Measurements from ENCODE around the gene CXCL16. TPM values are rescaled to one million over a fixed set of nuclear protein-coding genes. Genes with fewer than 3 reads are reported as not detected.

CXCL16 gene, protein sequence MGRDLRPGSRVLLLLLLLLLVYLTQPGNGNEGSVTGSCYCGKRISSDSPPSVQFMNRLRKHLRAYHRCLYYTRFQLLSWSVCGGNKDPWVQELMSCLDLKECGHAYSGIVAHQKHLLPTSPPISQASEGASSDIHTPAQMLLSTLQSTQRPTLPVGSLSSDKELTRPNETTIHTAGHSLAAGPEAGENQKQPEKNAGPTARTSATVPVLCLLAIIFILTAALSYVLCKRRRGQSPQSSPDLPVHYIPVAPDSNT
- total RNA-seq (100 to 1,000 TPM; 122 to 147 TPM), polyA plus RNA-seq (ENCODE audit: insufficient read length in 6 of 6) (10 to 100 TPM; 14.2 to 20.8 (median 15.2) TPM)
- long read RNA-seq, donor 1, transcript CXCL16-201 (6 exons, 2,222 nt), result major isoform, 7 of 9 reads
- long read RNA-seq, donor 1, partial matches to known transcripts, result 0 of 9 reads
- long read RNA-seq, donor 1, other reads (novel, unspliced or antisense), result 0 of 9 reads
- long read RNA-seq, donor 2, transcript CXCL16-201 (6 exons, 2,222 nt), result major isoform, 5 of 5 reads
- long read RNA-seq, donor 2, partial matches to known transcripts, result 0 of 5 reads
- long read RNA-seq, donor 2, other reads (novel, unspliced or antisense), result 0 of 5 reads
- long read RNA-seq, donor 3, transcript CXCL16-201 (6 exons, 2,222 nt), result major isoform, 5 of 5 reads
- long read RNA-seq, donor 3, partial matches to known transcripts, result 0 of 5 reads
- long read RNA-seq, donor 3, other reads (novel, unspliced or antisense), result 0 of 5 reads
- long read RNA-seq, donor 4, transcript CXCL16-201 (6 exons, 2,222 nt), result major isoform, 68 of 125 reads
- long read RNA-seq, donor 4, transcript CXCL16-203 (5 exons, 1,668 nt), result minor isoform, 39 of 125 reads
- long read RNA-seq, donor 4, partial matches to known transcripts, result 13 of 125 reads
- long read RNA-seq, donor 4, other reads (novel, unspliced or antisense), result 4 of 125 reads
- long read RNA-seq, donor 5, partial matches to known transcripts, result 0 of 4 reads
- long read RNA-seq, donor 5, other reads (novel, unspliced or antisense), result 0 of 4 reads
- long read RNA-seq, donor 6, partial matches to known transcripts, result 0 of 2 reads
- long read RNA-seq, donor 6, other reads (novel, unspliced or antisense), result 0 of 2 reads
- long read RNA-seq, donor 7, partial matches to known transcripts, result 0 of 4 reads
- long read RNA-seq, donor 7, other reads (novel, unspliced or antisense), result 0 of 4 reads
- long read RNA-seq, donor 8, partial matches to known transcripts, result 5 of 11 reads
- long read RNA-seq, donor 8, other reads (novel, unspliced or antisense), result 0 of 11 reads
- long read RNA-seq, donor 9, result 0 reads
- long read RNA-seq, donor 10, transcript CXCL16-203 (5 exons, 1,668 nt), result minor isoform, 56 of 184 reads
- long read RNA-seq, donor 10, transcript CXCL16-201 (6 exons, 2,222 nt), result major isoform, 104 of 184 reads
- long read RNA-seq, donor 10, partial matches to known transcripts, result 17 of 184 reads
- long read RNA-seq, donor 10, other reads (novel, unspliced or antisense), result 3 of 184 reads
- long read RNA-seq, donor 11, result 0 reads
- long read RNA-seq, donor 12, transcript CXCL16-201 (6 exons, 2,222 nt), result major isoform, 7 of 8 reads
- long read RNA-seq, donor 12, partial matches to known transcripts, result 0 of 8 reads
- long read RNA-seq, donor 12, other reads (novel, unspliced or antisense), result 0 of 8 reads

DNA sequence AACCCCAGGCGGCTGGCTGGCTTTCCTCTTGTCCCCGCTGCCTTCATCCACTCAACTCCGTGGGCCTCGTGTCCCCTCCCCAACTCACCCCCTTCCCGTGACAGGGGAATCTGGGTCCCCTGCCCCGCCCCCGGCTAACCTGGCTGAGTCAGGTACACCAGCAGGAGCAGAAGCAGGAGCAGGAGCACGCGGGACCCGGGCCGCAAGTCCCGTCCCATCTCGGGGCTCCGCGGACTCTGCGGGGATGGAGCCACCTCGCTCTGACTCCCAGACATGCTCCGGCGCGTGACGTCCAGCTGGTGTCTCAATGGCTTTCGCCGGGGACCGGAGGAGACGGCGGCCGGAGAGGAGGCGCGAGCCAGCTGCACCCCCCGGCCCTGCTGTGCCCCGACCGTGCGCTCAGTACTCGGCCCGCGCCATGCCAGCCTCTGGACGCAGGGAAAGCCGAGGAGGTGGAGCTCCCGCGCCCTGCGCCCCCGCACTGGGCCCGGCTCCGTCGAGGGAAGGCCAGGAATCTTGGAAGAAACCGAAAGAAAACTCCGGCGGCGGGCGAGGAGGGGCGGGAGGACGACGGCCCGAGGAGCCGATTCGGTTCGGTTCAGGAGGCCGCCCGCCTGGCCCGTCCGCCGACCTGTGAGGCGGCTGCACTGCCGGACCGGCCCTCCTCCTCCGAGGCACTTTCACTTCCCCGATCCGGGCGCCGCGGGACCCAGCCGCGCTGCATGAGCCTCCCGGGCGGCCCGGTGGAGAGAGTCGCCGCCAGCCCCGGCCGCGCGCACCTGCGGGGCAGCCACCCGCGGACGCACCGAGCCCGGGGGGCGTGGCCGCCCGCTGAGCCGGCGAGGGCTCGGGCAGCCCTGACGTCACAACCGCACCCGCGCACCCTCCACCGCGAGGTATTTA lies at the start of gene CXCL16, which contains the start of gene ZMYND15:
CXCL16 (minus strand) TSS at position 807 of the 903 bp plus-strand sequence; CDS start at position 218, 589 bp downstream.
ZMYND15 (plus strand) TSS at position 712 of the 903 bp plus-strand sequence. CDS start 716 bp downstream, outside the sequence.
- peak; percentile 80 for ATAC-seq
- peak within 1 kb of the TSS; percentile 78 to 88 for H3K27ac ChIP-seq
- H3K4me1 ChIP-seq, result peaks cover 7 to 53% of the 10 kb centered on the region in 2 donors
- peak in 3 of 4 donors; percentile 66 to 94 (median 68) for DNase-seq
- H3K36me3 ChIP-seq, result peaks cover 0 to 18% of the 10 kb centered on the region in 2 donors
- H3K27me3 ChIP-seq, result peaks cover 0 to 27% of the 10 kb centered on the region in 2 donors
- intact Hi-C loops (cut with DNase I), result no loop called here
- TF ChIP-seq, protein P1, sequence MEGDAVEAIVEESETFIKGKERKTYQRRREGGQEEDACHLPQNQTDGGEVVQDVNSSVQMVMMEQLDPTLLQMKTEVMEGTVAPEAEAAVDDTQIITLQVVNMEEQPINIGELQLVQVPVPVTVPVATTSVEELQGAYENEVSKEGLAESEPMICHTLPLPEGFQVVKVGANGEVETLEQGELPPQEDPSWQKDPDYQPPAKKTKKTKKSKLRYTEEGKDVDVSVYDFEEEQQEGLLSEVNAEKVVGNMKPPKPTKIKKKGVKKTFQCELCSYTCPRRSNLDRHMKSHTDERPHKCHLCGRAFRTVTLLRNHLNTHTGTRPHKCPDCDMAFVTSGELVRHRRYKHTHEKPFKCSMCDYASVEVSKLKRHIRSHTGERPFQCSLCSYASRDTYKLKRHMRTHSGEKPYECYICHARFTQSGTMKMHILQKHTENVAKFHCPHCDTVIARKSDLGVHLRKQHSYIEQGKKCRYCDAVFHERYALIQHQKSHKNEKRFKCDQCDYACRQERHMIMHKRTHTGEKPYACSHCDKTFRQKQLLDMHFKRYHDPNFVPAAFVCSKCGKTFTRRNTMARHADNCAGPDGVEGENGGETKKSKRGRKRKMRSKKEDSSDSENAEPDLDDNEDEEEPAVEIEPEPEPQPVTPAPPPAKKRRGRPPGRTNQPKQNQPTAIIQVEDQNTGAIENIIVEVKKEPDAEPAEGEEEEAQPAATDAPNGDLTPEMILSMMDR (IDR thresholded peaks at IDR 0.05), result no peak
- no peaks in the 10 kb centered on the region for H3K9me3 ChIP-seq
- H3K4me3 ChIP-seq, result peak within 1 kb of the TSS; percentile 79 to 89

DNA sequence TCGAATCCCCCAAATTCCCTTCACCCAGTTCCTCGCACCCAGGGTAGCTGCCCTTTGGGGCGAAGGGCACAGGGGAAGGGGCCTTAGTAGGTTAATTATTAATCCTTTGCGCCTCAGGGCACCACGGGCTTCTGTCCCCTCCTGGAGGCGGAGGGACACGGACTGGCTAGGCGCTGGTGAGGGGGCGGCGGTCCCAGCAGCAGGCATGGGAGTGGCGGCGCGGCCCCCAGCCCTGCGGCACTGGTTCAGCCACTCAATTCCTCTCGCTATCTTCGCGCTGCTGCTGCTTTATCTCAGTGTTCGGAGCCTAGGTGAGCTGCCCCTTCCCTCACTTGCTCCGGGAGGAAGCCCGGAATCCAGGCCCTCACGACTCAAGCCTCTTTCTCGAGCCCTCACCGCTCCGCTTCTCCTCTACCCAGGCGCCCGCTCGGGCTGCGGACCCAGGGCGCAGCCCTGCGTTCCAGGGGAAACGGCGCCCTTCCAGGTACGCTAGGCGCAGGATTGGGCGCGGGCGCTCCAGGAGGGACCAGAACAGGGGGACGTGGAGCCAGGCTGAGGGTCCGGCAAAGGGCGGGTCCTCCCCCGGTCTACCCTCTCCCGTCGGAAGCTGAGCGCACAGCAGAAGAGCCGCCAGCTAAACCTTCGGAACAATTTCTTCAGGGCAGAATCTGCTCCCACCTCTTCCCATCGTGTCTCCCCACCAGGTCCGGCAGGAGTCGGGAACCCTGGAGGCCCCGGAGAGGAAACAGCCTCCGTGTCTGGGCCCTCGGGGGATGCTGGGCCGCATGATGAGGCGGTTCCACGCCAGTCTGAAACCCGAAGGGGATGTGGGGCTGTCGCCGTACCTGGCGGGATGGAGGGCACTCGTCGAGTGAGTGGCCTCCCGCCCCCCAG lies 49.3 kb upstream of the CXCL16 start, which contains the start of gene GLTPD2:
GLTPD2 (plus strand) TSS at position 158 of the 894 bp plus-strand sequence; CDS start at position 206, 48 bp downstream.
- Histone ChIP-seq H3K27ac (peak within 1 kb of the TSS; percentile 94 to 95), H3K4me1 (peaks cover 23 to 42% of the 10 kb centered on the region in 2 donors), H3K9me3 (no peaks in the 10 kb centered on the region), H3K27me3 (peaks cover 21 to 66% of the 10 kb centered on the region in 2 donors), H3K36me3 (no peaks in the 10 kb centered on the region), H3K4me3 (peak within 1 kb of the TSS; percentile 73 to 80)
- TF ChIP-seq, protein P1 (IDR thresholded peaks at IDR 0.05), result no peak
- DNase-seq, result no peak
- intact Hi-C loops (cut with DNase I), result no loop called here
- peak; percentile 4 for ATAC-seq

DNA sequence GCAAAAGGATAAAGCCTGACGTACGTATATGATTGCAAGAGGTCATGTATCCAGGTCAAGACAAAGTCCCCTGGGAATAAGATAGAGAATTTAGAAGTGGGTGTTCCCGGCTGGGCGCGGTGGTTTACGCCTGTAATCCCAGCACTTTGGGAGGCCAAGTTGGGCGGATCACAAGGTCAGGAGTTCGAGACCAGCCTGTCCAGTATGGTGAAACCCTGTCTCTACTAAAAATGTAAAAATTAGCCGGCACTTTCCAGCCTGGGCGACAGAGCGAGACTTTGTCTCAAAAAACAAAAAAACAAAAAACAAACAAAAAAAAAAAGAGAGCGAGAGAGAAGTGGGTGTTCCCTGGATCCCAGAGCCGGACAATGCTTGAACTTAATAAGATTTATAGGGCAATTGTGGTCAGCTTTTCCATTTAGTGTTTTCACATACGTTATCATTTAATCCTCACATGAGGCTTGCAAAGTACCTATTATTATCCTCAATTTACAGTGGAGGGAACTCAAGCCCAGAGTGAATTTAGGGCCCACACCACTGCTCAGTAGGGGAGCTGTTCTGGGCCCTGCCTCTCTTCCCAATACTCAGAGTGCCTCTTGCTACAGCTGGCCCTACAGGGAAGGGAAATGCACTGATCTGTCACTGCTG lies 48.6 kb upstream of the CXCL16 start:
- peaks cover 23 to 42% of the 10 kb centered on the region in 2 donors for H3K4me1 ChIP-seq
- H3K27me3 ChIP-seq, result peaks cover 29 to 74% of the 10 kb centered on the region in 2 donors
- ATAC-seq (no peak), DNase-seq (no peak)
- peak overlapping the region in 1 of 2 donors; percentile 73 for H3K4me3 ChIP-seq
- H3K36me3 ChIP-seq, result no peaks in the 10 kb centered on the region
- intact Hi-C loops (cut with DNase I), result no loop called here
- H3K9me3 ChIP-seq, result no peaks in the 10 kb centered on the region
- no peak overlapping the region for H3K27ac ChIP-seq
- TF ChIP-seq, protein P1 (IDR thresholded peaks at IDR 0.05), result no peak

Measured in left lung (tissue), 14 donors.